Mesothelial cell of epicardium (in vitro differentiated cells): Measurements from ENCODE around the gene SNRNP48. TPM values are rescaled to one million over a fixed set of nuclear protein-coding genes. Genes with fewer than 3 reads are reported as not detected.

Experiments
- DNase-seq, 2 experiments: peaks; one replicate each; pipeline ENCODE4 v3.0.0; 2021; ENCODE audit warnings: low spot score in 2 of 2; ENCODE audit not compliant: unreplicated experiment in 2 of 2
- H3K27ac Mint-ChIP-seq: 2 replicates; pipeline ENCODE4 v1.8.0; 2021; ENCODE audit warnings: mixed read lengths
- H3K27me3 Mint-ChIP-seq: 2 replicates; pipeline ENCODE4 v1.8.0; 2021; ENCODE audit warnings: low read depth, mixed read lengths
- H3K36me3 Mint-ChIP-seq: 2 replicates; pipeline ENCODE4 v1.8.0; 2021; ENCODE audit warnings: mixed read lengths
- H3K4me1 Mint-ChIP-seq: 2 replicates; pipeline ENCODE4 v1.8.0; 2021; ENCODE audit warnings: mixed read lengths
- H3K4me3 Mint-ChIP-seq: 2 replicates; pipeline ENCODE4 v1.8.0; 2021; ENCODE audit warnings: mild to moderate bottlenecking, moderate library complexity, mixed read lengths
- H3K9me3 Mint-ChIP-seq: 2 replicates; pipeline ENCODE4 v1.8.0; 2021; ENCODE audit warnings: mixed read lengths
- total RNA-seq: library from RNA; stranded (reverse); gene quantifications from 3 replicates; pipeline ENCODE4 v1.2.1, GENCODE V29; 2021
- TF ChIP-seq, protein P1 (sequence below): fragments of 200-600 bp; sonication (generic); IDR thresholded peaks from one replicate; pipeline ENCODE4 v1.5.0; 2021; ENCODE audit warnings: antibody characterized with exemption; ENCODE audit not compliant: unreplicated experiment

SNRNP48 gene
- total RNA-seq, 1 donor from 2014 or later, result 14.2 TPM

GRCh38 chr6:7555671-7556070 is 34.3 kb upstream of the SNRNP48 start:
- Mint-ChIP-seq H3K9me3 (no peaks in the 10 kb centered on the region), H3K4me3 (no peak overlapping the region), H3K27ac (peak overlapping the region; percentile 61), H3K36me3 (peaks cover 24% of the 10 kb centered on the region), H3K27me3 (no peaks in the 10 kb centered on the region), H3K4me1 (peaks cover 29% of the 10 kb centered on the region)
- no peak for DNase-seq
- TF ChIP-seq, protein P1, sequence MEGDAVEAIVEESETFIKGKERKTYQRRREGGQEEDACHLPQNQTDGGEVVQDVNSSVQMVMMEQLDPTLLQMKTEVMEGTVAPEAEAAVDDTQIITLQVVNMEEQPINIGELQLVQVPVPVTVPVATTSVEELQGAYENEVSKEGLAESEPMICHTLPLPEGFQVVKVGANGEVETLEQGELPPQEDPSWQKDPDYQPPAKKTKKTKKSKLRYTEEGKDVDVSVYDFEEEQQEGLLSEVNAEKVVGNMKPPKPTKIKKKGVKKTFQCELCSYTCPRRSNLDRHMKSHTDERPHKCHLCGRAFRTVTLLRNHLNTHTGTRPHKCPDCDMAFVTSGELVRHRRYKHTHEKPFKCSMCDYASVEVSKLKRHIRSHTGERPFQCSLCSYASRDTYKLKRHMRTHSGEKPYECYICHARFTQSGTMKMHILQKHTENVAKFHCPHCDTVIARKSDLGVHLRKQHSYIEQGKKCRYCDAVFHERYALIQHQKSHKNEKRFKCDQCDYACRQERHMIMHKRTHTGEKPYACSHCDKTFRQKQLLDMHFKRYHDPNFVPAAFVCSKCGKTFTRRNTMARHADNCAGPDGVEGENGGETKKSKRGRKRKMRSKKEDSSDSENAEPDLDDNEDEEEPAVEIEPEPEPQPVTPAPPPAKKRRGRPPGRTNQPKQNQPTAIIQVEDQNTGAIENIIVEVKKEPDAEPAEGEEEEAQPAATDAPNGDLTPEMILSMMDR, result no peak

GRCh38 chr6:7556394-7557106 is 33.4 kb upstream of the SNRNP48 start:
- Mint-ChIP-seq H3K4me1 (peaks cover 29% of the 10 kb centered on the region), H3K9me3 (no peaks in the 10 kb centered on the region), H3K36me3 (peaks cover 29% of the 10 kb centered on the region), H3K27me3 (no peaks in the 10 kb centered on the region), H3K27ac (no peak overlapping the region), H3K4me3 (no peak overlapping the region)
- TF ChIP-seq, protein P1, result no peak
- DNase-seq, result no peak

DNA sequence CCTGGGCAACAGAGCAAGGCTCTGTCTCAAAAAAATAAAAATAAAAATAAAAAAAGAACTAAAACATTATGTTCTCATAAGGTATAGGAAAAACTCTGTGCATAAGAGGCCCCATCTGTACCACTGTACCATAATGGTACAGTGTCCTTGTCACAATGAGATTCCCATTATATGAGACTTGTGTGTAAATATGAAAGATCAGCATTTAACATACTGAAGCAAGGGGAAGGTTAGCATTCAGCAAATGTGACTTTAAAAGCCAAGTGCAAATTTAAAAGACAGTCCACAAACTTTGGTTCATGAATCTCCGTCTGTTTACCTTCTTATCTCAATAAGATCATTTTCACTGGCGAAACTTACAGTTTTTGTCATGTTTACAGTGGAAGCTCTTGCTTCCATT is 32.3 kb upstream of the SNRNP48 start:
- no peak overlapping the region for H3K4me3 Mint-ChIP-seq
- no peak for DNase-seq
- no peaks in the 10 kb centered on the region for H3K9me3 Mint-ChIP-seq
- H3K36me3 Mint-ChIP-seq, result peaks cover 34% of the 10 kb centered on the region
- no peak overlapping the region for H3K27ac Mint-ChIP-seq
- no peaks in the 10 kb centered on the region for H3K27me3 Mint-ChIP-seq
- TF ChIP-seq, protein P1, result no peak
- peaks cover 23% of the 10 kb centered on the region for H3K4me1 Mint-ChIP-seq

GRCh38 chr6:7558781-7559180 is 31.2 kb upstream of the SNRNP48 start:
- H3K4me1 Mint-ChIP-seq, result peaks cover 13% of the 10 kb centered on the region
- H3K36me3 Mint-ChIP-seq, result peaks cover 42% of the 10 kb centered on the region
- no peaks in the 10 kb centered on the region for H3K9me3 Mint-ChIP-seq
- H3K27me3 Mint-ChIP-seq, result no peaks in the 10 kb centered on the region
- TF ChIP-seq, protein P1, result no peak
- H3K27ac Mint-ChIP-seq, result no peak overlapping the region
- H3K4me3 Mint-ChIP-seq, result no peak overlapping the region
- DNase-seq, result no peak

- peak overlapping the region; percentile 8 for H3K27ac Mint-ChIP-seq
- TF ChIP-seq, protein P1, result no peak
Observed at GRCh38 chr6:7559196-7559595, 30.8 kb upstream of the SNRNP48 start.

More at GRCh38 chr6:7559196-7559595, 30.8 kb upstream of the SNRNP48 start:
- no peak for DNase-seq
- Mint-ChIP-seq H3K4me3 (no peak overlapping the region), H3K27me3 (no peaks in the 10 kb centered on the region), H3K4me1 (peaks cover 9% of the 10 kb centered on the region), H3K36me3 (peaks cover 45% of the 10 kb centered on the region), H3K9me3 (no peaks in the 10 kb centered on the region)
